GM23338 (cell line): ENCODE data around the gene FAM78A.

ENCODE experiments used
- CREB1 ChIP-seq: fragments of 250-450 bp; sonication (Bioruptor Pico); IDR thresholded peaks from 2 replicates; pipeline ENCODE4 v1.5.0; 2020; ENCODE audit warnings: low read depth, mild to moderate bottlenecking, moderate library complexity
- CTCF ChIP-seq, 2 experiments: fragments of 200-600 bp in 1 of 2; sonication (generic) in 1 of 2; conservative IDR thresholded peaks; 2 replicates each; pipeline versions ENCODE4 v1.5.1 to v1.6.1; 2016 to 2017; ENCODE audit warnings: antibody characterized with exemption in 2 of 2, low read depth in 2 of 2, mild to moderate bottlenecking in 2 of 2, moderate library complexity in 1 of 2
- EZH2phosphoT487 ChIP-seq: fragments of 200-600 bp; sonication (generic); IDR thresholded peaks from one replicate; pipeline ENCODE4 v1.8.1; 2018; ENCODE audit warnings: antibody characterized with exemption; ENCODE audit not compliant: unreplicated experiment
- NANOG ChIP-seq: IDR thresholded peaks from 2 replicates; pipeline ENCODE4 v1.6.1; 2016; ENCODE audit warnings: antibody characterized with exemption, borderline replicate concordance
- TF ChIP-seq, protein P1 (sequence below): IDR thresholded peaks from one replicate; pipeline ENCODE4 v1.6.1; 2018; ENCODE audit warnings: antibody characterized with exemption; ENCODE audit not compliant: unreplicated experiment

DNA sequence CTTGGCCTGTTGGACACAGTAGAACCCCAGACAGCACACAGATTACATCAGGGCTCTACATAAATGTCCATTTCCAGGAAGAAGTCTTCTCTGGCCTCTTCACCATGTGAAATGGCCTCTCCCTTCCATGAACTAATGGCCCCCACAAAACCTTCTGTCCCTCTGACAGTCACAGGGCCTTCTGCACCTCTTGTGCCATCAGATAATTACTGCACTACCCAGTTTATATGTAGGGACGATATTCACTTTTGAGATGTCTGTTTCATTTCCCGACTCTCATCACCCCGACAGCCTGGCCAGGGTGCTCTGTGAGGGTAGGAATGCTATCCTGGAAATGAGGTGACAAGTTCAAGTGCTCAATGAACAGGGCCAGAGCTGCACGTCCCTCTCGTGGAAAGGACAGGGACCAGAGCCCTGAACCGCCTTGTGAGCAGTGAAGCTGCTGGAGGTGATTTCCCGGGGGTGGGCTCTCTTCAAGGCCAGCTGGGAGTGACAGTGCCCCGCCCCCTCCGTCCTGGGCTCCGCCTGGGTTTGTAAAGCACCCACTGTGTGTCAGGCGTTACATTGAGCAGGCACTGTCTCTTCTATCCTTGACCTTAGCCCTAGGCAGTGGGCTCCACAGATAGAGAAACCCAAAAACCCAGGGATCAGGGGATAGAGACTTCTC is 3.0 kb upstream of the FAM78A start:
- TF ChIP-seq NANOG (no peak), CTCF (conservative IDR thresholded peaks at IDR 0.05; ENCODE audit: low read depth in 2 of 2) (no peak), EZH2phosphoT487 (no peak), CREB1 (no peak)
- TF ChIP-seq, protein P1, sequence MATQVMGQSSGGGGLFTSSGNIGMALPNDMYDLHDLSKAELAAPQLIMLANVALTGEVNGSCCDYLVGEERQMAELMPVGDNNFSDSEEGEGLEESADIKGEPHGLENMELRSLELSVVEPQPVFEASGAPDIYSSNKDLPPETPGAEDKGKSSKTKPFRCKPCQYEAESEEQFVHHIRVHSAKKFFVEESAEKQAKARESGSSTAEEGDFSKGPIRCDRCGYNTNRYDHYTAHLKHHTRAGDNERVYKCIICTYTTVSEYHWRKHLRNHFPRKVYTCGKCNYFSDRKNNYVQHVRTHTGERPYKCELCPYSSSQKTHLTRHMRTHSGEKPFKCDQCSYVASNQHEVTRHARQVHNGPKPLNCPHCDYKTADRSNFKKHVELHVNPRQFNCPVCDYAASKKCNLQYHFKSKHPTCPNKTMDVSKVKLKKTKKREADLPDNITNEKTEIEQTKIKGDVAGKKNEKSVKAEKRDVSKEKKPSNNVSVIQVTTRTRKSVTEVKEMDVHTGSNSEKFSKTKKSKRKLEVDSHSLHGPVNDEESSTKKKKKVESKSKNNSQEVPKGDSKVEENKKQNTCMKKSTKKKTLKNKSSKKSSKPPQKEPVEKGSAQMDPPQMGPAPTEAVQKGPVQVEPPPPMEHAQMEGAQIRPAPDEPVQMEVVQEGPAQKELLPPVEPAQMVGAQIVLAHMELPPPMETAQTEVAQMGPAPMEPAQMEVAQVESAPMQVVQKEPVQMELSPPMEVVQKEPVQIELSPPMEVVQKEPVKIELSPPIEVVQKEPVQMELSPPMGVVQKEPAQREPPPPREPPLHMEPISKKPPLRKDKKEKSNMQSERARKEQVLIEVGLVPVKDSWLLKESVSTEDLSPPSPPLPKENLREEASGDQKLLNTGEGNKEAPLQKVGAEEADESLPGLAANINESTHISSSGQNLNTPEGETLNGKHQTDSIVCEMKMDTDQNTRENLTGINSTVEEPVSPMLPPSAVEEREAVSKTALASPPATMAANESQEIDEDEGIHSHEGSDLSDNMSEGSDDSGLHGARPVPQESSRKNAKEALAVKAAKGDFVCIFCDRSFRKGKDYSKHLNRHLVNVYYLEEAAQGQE, result no peak
